Measurements from ENCODE around the gene KLK10.
"Not testable (repeated sequence)": the region's sequence is repeated elsewhere in the genome, so short reads cannot be mapped to it uniquely, and the experiment has no call there.

The KLK10 gene

GRCh38 chr19:51003316-51003715, 16.2 kb downstream of the KLK10 start:
- in situ Hi-C loops (cut with HindIII; ENCODE audit: low sequenced_read_pairs): no loop called here

DNA sequence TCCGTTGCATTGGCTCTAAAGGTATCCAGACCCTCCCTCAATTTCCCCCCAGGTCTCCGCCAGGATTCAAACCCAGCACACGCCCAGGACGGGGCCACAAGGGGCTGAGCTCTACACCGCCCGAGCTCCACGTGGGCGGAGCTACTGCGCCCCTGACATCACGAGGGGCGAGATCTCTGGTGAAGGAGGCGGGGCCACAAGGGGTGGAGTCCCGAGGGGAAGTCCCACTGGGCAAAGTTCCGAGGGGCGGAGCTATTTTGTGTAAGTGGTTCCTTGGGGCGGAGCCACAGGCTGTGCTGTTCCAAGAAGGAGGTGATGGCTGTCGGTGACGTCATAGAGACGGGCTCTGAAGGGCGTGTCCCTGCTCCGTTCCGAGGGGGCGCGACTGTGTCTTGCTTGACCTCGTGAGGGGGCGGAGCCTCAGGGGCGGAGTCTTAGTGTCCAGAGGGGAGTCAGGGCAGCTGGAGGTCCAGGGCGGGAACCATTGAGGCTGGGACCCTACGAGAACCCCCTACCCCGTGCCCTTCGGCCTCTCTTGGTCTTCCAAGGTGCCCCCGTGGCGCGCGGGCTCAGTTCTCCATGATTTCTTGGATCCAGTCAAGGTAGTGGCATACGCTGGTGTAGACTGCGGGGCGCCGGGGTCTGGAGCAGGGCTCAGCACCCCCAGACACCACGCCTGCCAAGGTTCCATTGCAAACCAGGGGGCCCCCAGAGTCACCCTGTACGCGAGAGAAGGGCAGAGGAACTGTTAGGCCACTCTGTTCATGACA, 16.8 kb downstream of the KLK10 start:
- in situ Hi-C loops (cut with HindIII; ENCODE audit: low sequenced_read_pairs): no loop called here

GRCh38 chr19:51002089-51002532, 17.4 kb downstream of the KLK10 start:
- in situ Hi-C loops (cut with HindIII; ENCODE audit: low sequenced_read_pairs): no loop called here

- in situ Hi-C loops (cut with HindIII; ENCODE audit: low sequenced_read_pairs): no loop called here
Observed at GRCh38 chr19:51001515-51001914, 18.0 kb downstream of the KLK10 start, which contains the start of gene KLK8. Gene KLK8, minus strand, starts transcription at chr19:51001604. Its CDS starts 437 bp downstream, at chr19:51001167.

GRCh38 chr19:51000981-51001380, 18.5 kb downstream of the KLK10 start:
- in situ Hi-C loops (cut with HindIII; ENCODE audit: low sequenced_read_pairs): no loop called here

GRCh38 chr19:51000426-51000825, 19.1 kb downstream of the KLK10 start:
- in situ Hi-C loops (cut with HindIII; ENCODE audit: low sequenced_read_pairs): no loop called here

GRCh38 chr19:50998686-50999085, 20.8 kb downstream of the KLK10 start:
- in situ Hi-C loops (cut with HindIII; ENCODE audit: low sequenced_read_pairs): no loop called here

- in situ Hi-C loops (cut with HindIII; ENCODE audit: low sequenced_read_pairs): no loop called here
Observed at GRCh38 chr19:50998061-50998460, 21.4 kb downstream of the KLK10 start.

DNA sequence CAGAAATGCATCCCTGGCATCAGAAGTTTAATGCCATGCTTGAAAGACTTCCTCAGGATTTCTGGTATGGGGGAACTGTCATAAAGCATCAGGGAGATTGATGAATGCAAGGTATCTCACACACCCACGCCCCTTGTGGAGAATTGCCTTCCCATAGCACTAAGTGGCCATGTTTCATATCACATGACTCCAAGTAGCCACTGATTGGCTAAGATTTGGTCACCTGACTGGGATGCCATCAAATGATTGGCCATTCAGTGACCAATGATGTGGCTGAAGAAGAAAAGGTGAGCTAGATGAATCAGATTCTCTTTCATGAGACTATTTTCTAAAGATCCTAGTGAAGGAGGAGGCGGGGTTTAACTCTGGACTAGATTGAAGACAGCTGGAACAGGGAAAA, 25.4 kb downstream of the KLK10 start:
- in situ Hi-C loops (cut with HindIII; ENCODE audit: low sequenced_read_pairs): no loop called here

- in situ Hi-C loops (cut with HindIII; ENCODE audit: low sequenced_read_pairs): no loop called here
Observed at GRCh38 chr19:50992666-50993035, 26.9 kb downstream of the KLK10 start.

- in situ Hi-C loops (cut with HindIII; ENCODE audit: low sequenced_read_pairs): not testable (repeated sequence)
Observed at GRCh38 chr19:50984416-50984815, 35.1 kb downstream of the KLK10 start.

- in situ Hi-C loops (cut with HindIII; ENCODE audit: low sequenced_read_pairs): no loop called here
Observed at GRCh38 chr19:50983625-50984292, 35.8 kb downstream of the KLK10 start, which contains the start of gene KLK7. Gene KLK7, minus strand, starts transcription at chr19:50983917. Its CDS starts 1,518 bp downstream, at chr19:50982399.

DNA sequence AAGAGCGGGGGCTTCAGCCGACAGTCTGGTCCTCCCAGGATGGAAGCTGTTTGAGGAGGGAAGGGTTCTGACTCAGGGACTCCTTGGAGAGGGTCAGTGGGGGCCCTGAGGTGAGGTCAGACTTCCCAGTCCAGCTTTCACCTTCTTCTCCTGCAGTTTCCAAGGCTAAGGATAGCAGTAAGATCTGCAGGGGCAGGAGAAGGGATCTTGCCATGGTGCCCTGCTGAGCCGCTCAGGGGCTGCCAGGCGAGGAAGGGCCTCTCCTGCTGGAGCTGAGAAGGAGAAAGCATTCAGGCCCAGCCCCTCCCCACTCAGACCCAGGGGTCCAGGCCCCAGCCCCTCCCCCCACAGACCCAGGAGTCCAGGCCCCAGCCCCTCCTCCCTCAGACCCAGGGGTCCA, 37.3 kb downstream of the KLK10 start:
- in situ Hi-C loops (cut with HindIII; ENCODE audit: low sequenced_read_pairs): no loop called here

- in situ Hi-C loops (cut with HindIII; ENCODE audit: low sequenced_read_pairs): no loop called here
Observed at GRCh38 chr19:50981587-50982146, 37.8 kb downstream of the KLK10 start.

DNA sequence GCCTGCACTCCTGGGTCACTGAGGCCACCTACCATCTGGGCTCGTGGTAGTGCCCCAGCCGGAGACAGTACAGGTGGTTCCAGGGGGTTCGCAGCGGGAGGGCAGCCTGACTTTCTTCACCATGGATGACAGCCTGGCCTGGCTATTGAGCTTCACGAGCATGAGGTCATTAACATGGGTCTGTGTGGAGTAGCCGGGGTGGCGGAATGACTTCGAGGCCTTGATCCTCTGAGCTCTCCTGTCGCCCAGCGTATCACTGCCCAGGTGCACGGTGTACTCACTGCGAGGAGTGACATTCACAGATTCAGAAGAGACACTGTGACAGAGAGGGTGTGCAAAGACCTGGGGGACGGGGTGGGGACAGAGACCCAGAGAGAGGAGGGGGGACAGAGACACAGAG, 39.3 kb downstream of the KLK10 start:
- in situ Hi-C loops (cut with HindIII; ENCODE audit: low sequenced_read_pairs): no loop called here

- in situ Hi-C loops (cut with HindIII; ENCODE audit: low sequenced_read_pairs): no loop called here
Observed at GRCh38 chr19:50979758-50980157, 39.8 kb downstream of the KLK10 start.

- in situ Hi-C loops (cut with HindIII; ENCODE audit: low sequenced_read_pairs): no loop called here
Observed at GRCh38 chr19:50978772-50979390, 40.6 kb downstream of the KLK10 start.

DNA sequence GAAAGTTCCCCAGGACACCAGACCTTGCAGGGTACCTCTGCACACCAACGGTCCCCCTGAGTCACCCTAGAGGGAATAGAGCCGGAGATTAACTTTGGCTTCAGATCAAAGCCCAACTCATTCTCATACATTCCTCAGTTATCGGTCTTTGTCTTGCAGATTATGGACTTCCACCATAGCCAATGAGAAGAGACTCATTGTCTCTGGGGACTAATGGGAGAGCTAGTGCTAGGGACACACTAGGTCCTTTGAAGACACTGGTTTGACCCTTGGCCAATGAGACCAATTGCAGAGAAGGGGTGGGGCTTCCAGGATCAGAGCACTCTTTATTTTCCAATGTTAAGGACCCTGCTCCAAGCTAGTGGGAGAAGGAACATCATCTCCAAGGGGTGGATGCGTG, 41.9 kb downstream of the KLK10 start:
- in situ Hi-C loops (cut with HindIII; ENCODE audit: low sequenced_read_pairs): no loop called here

GRCh38 chr19:50975766-50976165, 43.7 kb downstream of the KLK10 start:
- in situ Hi-C loops (cut with HindIII; ENCODE audit: low sequenced_read_pairs): no loop called here

DNA sequence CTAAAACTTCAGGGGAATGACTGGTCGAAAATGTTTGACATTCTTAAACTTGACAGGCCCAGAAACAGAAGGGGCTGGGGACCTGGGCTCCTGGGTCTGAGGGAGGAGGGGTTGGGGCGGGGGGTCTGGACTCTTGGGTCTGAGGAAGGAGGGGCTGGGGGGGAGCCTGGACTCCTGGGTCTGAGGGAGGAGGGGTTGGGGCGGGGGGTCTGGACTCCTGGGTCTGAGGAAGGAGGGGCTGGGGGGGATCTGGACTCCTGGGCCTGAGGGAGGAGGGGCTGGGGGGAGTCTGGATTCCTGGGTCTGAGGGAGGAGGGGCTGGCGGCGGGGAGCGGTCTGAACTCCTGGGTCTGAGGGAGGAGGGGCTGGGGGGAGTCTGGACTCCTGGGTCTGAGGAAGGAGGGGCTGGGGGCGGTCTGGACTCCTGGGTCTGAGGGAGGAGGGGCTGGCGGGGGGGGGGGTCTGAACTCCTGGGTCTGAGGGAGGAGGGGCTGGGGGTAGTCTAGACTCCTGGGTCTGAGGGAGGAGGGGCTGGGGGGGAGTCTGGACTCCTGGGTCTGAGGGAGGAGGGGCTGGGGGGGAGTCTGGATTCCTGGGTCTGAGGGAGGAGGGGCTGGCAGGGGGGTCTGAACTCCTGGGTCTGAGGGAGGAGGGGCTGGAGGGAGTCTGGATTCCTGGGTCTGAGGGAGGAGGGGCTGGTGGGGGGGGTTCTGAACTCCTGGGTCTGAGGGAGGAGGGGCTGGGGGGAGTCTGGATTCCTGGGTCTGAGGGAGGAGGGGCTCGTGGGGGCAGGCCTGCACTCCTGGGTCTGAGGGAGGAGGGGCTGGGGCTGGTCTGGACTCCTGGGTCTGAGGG, 44.6 kb downstream of the KLK10 start:
- in situ Hi-C loops (cut with HindIII; ENCODE audit: low sequenced_read_pairs): no loop called here

Measured in DLD1 (cell line).